ENCODE data around the gene CEP112.

CEP112 gene

DNA sequence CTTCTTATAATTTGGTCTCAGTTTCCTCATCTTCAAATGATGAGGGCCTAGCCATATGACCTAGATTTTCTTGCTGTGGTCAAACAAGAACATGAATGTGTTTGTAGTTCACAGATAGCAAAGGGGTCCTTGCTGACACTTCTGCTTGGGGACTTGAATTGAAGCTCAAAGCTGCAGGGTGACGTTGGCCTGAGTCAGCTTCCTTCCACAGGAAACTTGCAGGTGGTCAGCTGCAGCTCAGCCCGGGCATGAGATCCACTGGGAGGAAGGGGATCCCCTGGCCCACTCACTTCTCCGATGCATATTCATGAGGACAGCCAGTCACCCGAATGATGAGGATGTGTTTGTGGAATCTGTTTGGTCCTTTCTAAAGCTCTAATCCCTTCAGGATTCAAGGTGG lies 587.9 kb downstream of the CEP112 start:
- Histone ChIP-seq H3K79me1 (ENCODE audit: low read length) (no peaks in the 10 kb centered on the region), H3K23ac (ENCODE audit: low read length) (no peak overlapping the region), H2BK5ac (ENCODE audit: low read depth, low read length, poor library complexity) (no peak overlapping the region), H2BK12ac (ENCODE audit: low read length) (no peak overlapping the region), H2BK120ac (ENCODE audit: insufficient read depth, low read length, poor library complexity) (no peak overlapping the region), H3K14ac (ENCODE audit: low read length) (no peak overlapping the region), H3K36me3 (ENCODE audit: control insufficient read depth in 1 of 2, insufficient read depth in 2 of 2, low read length in 2 of 2) (no peaks in the 10 kb centered on the region), H3K79me2 (ENCODE audit: control insufficient read depth, insufficient read depth, low read length, poor library complexity) (no peaks in the 10 kb centered on the region), H4K91ac (ENCODE audit: low read depth, low read length) (no peak overlapping the region), H3K4me1 (ENCODE audit: control insufficient read depth in 1 of 2, insufficient read depth in 2 of 2, low read length in 2 of 2) (no peaks in the 10 kb centered on the region), H2AK5ac (ENCODE audit: low read length) (no peak overlapping the region), H3K27ac (ENCODE audit: low read depth, low read length) (no peak overlapping the region), H3K27me3 (ENCODE audit: insufficient read depth, low read length) (no peaks in the 10 kb centered on the region), H4K8ac (ENCODE audit: low read depth, low read length) (no peak overlapping the region), H3K4me3 (ENCODE audit: low read depth, low read length) (no peak overlapping the region), H3K9me3 (ENCODE audit: insufficient read depth, low read depth, low read length) (no peaks in the 10 kb centered on the region), H4K12ac (ENCODE audit: low read depth, low read length) (no peak overlapping the region), H3K18ac (ENCODE audit: low read length) (no peak overlapping the region), H3K4me2 (ENCODE audit: low read length) (no peak overlapping the region), H3K4ac (ENCODE audit: low read depth, low read length) (no peak overlapping the region), H2AFZ (ENCODE audit: insufficient read depth, low read length, poor library complexity) (no peak overlapping the region), H3K9ac (ENCODE audit: low read length) (no peak overlapping the region)
- DNase-seq, result no peak
- WGBS (ENCODE audit: extremely low coverage, insufficient coverage, insufficient read length), result no CpG with 5 or more reads among the region's 4 CpGs

- no peak overlapping the region for H2AK5ac ChIP-seq (ENCODE audit: low read length)
- no peak overlapping the region for H2BK5ac ChIP-seq (ENCODE audit: low read depth, low read length, poor library complexity)
- no peak for DNase-seq
- no peak overlapping the region for H2BK120ac ChIP-seq (ENCODE audit: insufficient read depth, low read length, poor library complexity)
- no peak overlapping the region for H2BK12ac ChIP-seq (ENCODE audit: low read length)
- H3K4me2 ChIP-seq (ENCODE audit: low read length), result no peak overlapping the region
- no peak overlapping the region for H3K18ac ChIP-seq (ENCODE audit: low read length)
- no peak overlapping the region for H3K14ac ChIP-seq (ENCODE audit: low read length)
- no peaks in the 10 kb centered on the region for H3K79me1 ChIP-seq (ENCODE audit: low read length)
- no CpG with 5 or more reads among the region's 2 CpGs for WGBS (ENCODE audit: extremely low coverage, insufficient coverage, insufficient read length)
- no peak overlapping the region for H3K27ac ChIP-seq (ENCODE audit: low read depth, low read length)
- H3K27me3 ChIP-seq (ENCODE audit: insufficient read depth, low read length), result no peaks in the 10 kb centered on the region
- H3K4ac ChIP-seq (ENCODE audit: low read depth, low read length), result no peak overlapping the region
- H3K23ac ChIP-seq (ENCODE audit: low read length), result no peak overlapping the region
- no peak overlapping the region for H3K9ac ChIP-seq (ENCODE audit: low read length)
- H4K8ac ChIP-seq (ENCODE audit: low read depth, low read length), result no peak overlapping the region
- no peak overlapping the region for H3K4me3 ChIP-seq (ENCODE audit: low read depth, low read length)
- no peak overlapping the region for H4K91ac ChIP-seq (ENCODE audit: low read depth, low read length)
- H4K12ac ChIP-seq (ENCODE audit: low read depth, low read length), result no peak overlapping the region
- H3K4me1 ChIP-seq (ENCODE audit: control insufficient read depth in 1 of 2, insufficient read depth in 2 of 2, low read length in 2 of 2), result no peaks in the 10 kb centered on the region
- no peaks in the 10 kb centered on the region for H3K9me3 ChIP-seq (ENCODE audit: insufficient read depth, low read depth, low read length)
- no peak overlapping the region for H2AFZ ChIP-seq (ENCODE audit: insufficient read depth, low read length, poor library complexity)
- H3K36me3 ChIP-seq (ENCODE audit: control insufficient read depth in 1 of 2, insufficient read depth in 2 of 2, low read length in 2 of 2), result no peaks in the 10 kb centered on the region
- no peaks in the 10 kb centered on the region for H3K79me2 ChIP-seq (ENCODE audit: control insufficient read depth, insufficient read depth, low read length, poor library complexity)
These were observed 590.1 kb downstream of the CEP112 start for GRCh38 chr17:65601881-65602280.

- H4K12ac ChIP-seq (ENCODE audit: low read depth, low read length), result no peak overlapping the region
- H2BK5ac ChIP-seq (ENCODE audit: low read depth, low read length, poor library complexity), result no peak overlapping the region
- H3K36me3 ChIP-seq (ENCODE audit: control insufficient read depth in 1 of 2, insufficient read depth in 2 of 2, low read length in 2 of 2), result no peaks in the 10 kb centered on the region
- H3K23ac ChIP-seq (ENCODE audit: low read length), result no peak overlapping the region
- no peaks in the 10 kb centered on the region for H3K27me3 ChIP-seq (ENCODE audit: insufficient read depth, low read length)
- no peak overlapping the region for H3K18ac ChIP-seq (ENCODE audit: low read length)
- no peak overlapping the region for H3K4me3 ChIP-seq (ENCODE audit: low read depth, low read length)
- no peak overlapping the region for H3K27ac ChIP-seq (ENCODE audit: low read depth, low read length)
- no peak for DNase-seq
- no peaks in the 10 kb centered on the region for H3K9me3 ChIP-seq (ENCODE audit: insufficient read depth, low read depth, low read length)
- H3K4me1 ChIP-seq (ENCODE audit: control insufficient read depth in 1 of 2, insufficient read depth in 2 of 2, low read length in 2 of 2), result no peaks in the 10 kb centered on the region
- no peak overlapping the region for H4K8ac ChIP-seq (ENCODE audit: low read depth, low read length)
- no peak overlapping the region for H3K9ac ChIP-seq (ENCODE audit: low read length)
- H3K4me2 ChIP-seq (ENCODE audit: low read length), result no peak overlapping the region
- no peaks in the 10 kb centered on the region for H3K79me1 ChIP-seq (ENCODE audit: low read length)
- H2BK120ac ChIP-seq (ENCODE audit: insufficient read depth, low read length, poor library complexity), result no peak overlapping the region
- no peak overlapping the region for H3K14ac ChIP-seq (ENCODE audit: low read length)
- H2AFZ ChIP-seq (ENCODE audit: insufficient read depth, low read length, poor library complexity), result no peak overlapping the region
- H3K79me2 ChIP-seq (ENCODE audit: control insufficient read depth, insufficient read depth, low read length, poor library complexity), result no peaks in the 10 kb centered on the region
- no peak overlapping the region for H2AK5ac ChIP-seq (ENCODE audit: low read length)
- H3K4ac ChIP-seq (ENCODE audit: low read depth, low read length), result no peak overlapping the region
- no CpG with 5 or more reads among the region's 1 CpG for WGBS (ENCODE audit: extremely low coverage, insufficient coverage, insufficient read length)
- no peak overlapping the region for H4K91ac ChIP-seq (ENCODE audit: low read depth, low read length)
- no peak overlapping the region for H2BK12ac ChIP-seq (ENCODE audit: low read length)
These were observed 590.8 kb downstream of the CEP112 start for GRCh38 chr17:65601145-65601544.

DNA sequence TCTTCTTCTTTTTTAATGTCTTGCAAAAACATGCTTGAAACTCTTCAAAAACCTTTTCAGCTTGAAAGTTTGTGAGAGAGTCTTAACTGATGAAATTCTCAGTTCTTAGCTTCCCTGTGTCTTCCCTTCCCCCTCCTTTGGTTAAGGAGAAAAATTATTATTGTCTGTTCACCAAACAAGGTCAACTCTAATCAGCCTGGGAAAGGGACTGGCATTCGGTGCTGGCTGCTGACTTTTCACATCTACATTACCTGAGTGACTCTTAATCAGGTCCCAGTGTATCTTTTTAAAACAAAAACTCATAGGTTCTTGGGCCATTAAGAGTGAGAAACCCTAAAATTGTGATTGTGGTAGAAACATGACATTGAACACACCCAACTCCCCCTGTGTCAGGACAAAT lies 591.4 kb downstream of the CEP112 start:
- Histone ChIP-seq H4K91ac (ENCODE audit: low read depth, low read length) (no peak overlapping the region), H3K18ac (ENCODE audit: low read length) (no peak overlapping the region), H3K27me3 (ENCODE audit: insufficient read depth, low read length) (no peaks in the 10 kb centered on the region), H3K4ac (ENCODE audit: low read depth, low read length) (no peak overlapping the region), H3K14ac (ENCODE audit: low read length) (no peak overlapping the region), H3K79me2 (ENCODE audit: control insufficient read depth, insufficient read depth, low read length, poor library complexity) (no peaks in the 10 kb centered on the region), H2AK5ac (ENCODE audit: low read length) (no peak overlapping the region), H2BK120ac (ENCODE audit: insufficient read depth, low read length, poor library complexity) (no peak overlapping the region), H3K79me1 (ENCODE audit: low read length) (no peaks in the 10 kb centered on the region), H4K12ac (ENCODE audit: low read depth, low read length) (no peak overlapping the region), H3K23ac (ENCODE audit: low read length) (no peak overlapping the region), H3K27ac (ENCODE audit: low read depth, low read length) (no peak overlapping the region), H2BK12ac (ENCODE audit: low read length) (no peak overlapping the region), H3K4me3 (ENCODE audit: low read depth, low read length) (no peak overlapping the region), H3K36me3 (ENCODE audit: control insufficient read depth in 1 of 2, insufficient read depth in 2 of 2, low read length in 2 of 2) (no peaks in the 10 kb centered on the region), H4K8ac (ENCODE audit: low read depth, low read length) (no peak overlapping the region), H3K4me2 (ENCODE audit: low read length) (no peak overlapping the region), H2AFZ (ENCODE audit: insufficient read depth, low read length, poor library complexity) (no peak overlapping the region), H3K4me1 (ENCODE audit: control insufficient read depth in 1 of 2, insufficient read depth in 2 of 2, low read length in 2 of 2) (no peaks in the 10 kb centered on the region), H3K9me3 (ENCODE audit: insufficient read depth, low read depth, low read length) (no peaks in the 10 kb centered on the region), H3K9ac (ENCODE audit: low read length) (no peak overlapping the region), H2BK5ac (ENCODE audit: low read depth, low read length, poor library complexity) (no peak overlapping the region)
- no CpG with 5 or more reads among the region's 1 CpG for WGBS (ENCODE audit: extremely low coverage, insufficient coverage, insufficient read length)
- no peak for DNase-seq
